ENCODE measurements around the gene FAM83D.
"Not testable (repeated sequence)": the region's sequence is repeated elsewhere in the genome, so short reads cannot be mapped to it uniquely, and the experiment has no call there.

FAM83D gene

GRCh38 chr20:38935285-38935684, 9.1 kb downstream of the FAM83D start:
- DNase-seq (ENCODE audit: low read depth, low spot score) = no peak

- peak; percentile 33 for DNase-seq (ENCODE audit: low read depth, low spot score)
Measured at GRCh38 chr20:38935967-38936407, 9.8 kb downstream of the FAM83D start.

- no peak for DNase-seq (ENCODE audit: low read depth, low spot score)
Measured at GRCh38 chr20:38937000-38937399, 10.8 kb downstream of the FAM83D start.

GRCh38 chr20:38937978-38938473, 11.8 kb downstream of the FAM83D start:
- no peak for DNase-seq (ENCODE audit: low read depth, low spot score)

GRCh38 chr20:38939686-38940085, 13.5 kb downstream of the FAM83D start:
- DNase-seq (ENCODE audit: low read depth, low spot score) = no peak

- no peak for DNase-seq (ENCODE audit: low read depth, low spot score)
Measured at GRCh38 chr20:38940644-38941043, 14.4 kb downstream of the FAM83D start.

GRCh38 chr20:38941726-38942389, 15.6 kb downstream of the FAM83D start:
- DNase-seq (ENCODE audit: low read depth, low spot score) = no peak

- no peak for DNase-seq (ENCODE audit: low read depth, low spot score)
Measured at GRCh38 chr20:38945012-38945411, 18.8 kb downstream of the FAM83D start.

GRCh38 chr20:38946836-38947235, 20.6 kb downstream of the FAM83D start:
- DNase-seq (ENCODE audit: low read depth, low spot score) = no peak

- no peak for DNase-seq (ENCODE audit: low read depth, low spot score)
Measured at GRCh38 chr20:38947931-38948362, 21.7 kb downstream of the FAM83D start.

- DNase-seq (ENCODE audit: low read depth, low spot score) = no peak
Measured at GRCh38 chr20:38950254-38950653, 24.0 kb downstream of the FAM83D start.

- DNase-seq (ENCODE audit: low read depth, low spot score) = no peak
Measured at GRCh38 chr20:38951611-38952010, 25.4 kb downstream of the FAM83D start.

GRCh38 chr20:38952153-38952552, 25.9 kb downstream of the FAM83D start:
- no peak for DNase-seq (ENCODE audit: low read depth, low spot score)

- no peak for DNase-seq (ENCODE audit: low read depth, low spot score)
Measured at GRCh38 chr20:38953630-38954340, 27.6 kb downstream of the FAM83D start.

- no peak for DNase-seq (ENCODE audit: low read depth, low spot score)
Measured at GRCh38 chr20:38957235-38957876, 31.1 kb downstream of the FAM83D start.

GRCh38 chr20:38957915-38958485, 31.8 kb downstream of the FAM83D start:
- DNase-seq (ENCODE audit: low read depth, low spot score) = no peak

- DNase-seq (ENCODE audit: low read depth, low spot score) = not testable (repeated sequence)
Measured at GRCh38 chr20:38960187-38960687, 34.0 kb downstream of the FAM83D start.

- no peak for DNase-seq (ENCODE audit: low read depth, low spot score)
Measured at GRCh38 chr20:38961530-38962043, 35.4 kb downstream of the FAM83D start.

GRCh38 chr20:38962044-38962927, 36.1 kb downstream of the FAM83D start, which contains the start of gene DHX35:
Gene DHX35, plus strand, starts transcription at chr20:38962344. Its CDS starts 24 bp downstream, at chr20:38962368.
- peak; percentile 99 for DNase-seq (ENCODE audit: low read depth, low spot score)

GRCh38 chr20:38962928-38963401, 36.7 kb downstream of the FAM83D start:
- DNase-seq (ENCODE audit: low read depth, low spot score) = no peak
